GM12878 (cell line): ENCODE data around the gene FAM229A.

Source experiments
- BHLHE40 ChIP-seq, 2 experiments: fragments of 450-650 bp in 1 of 2; IDR thresholded peaks; 2 replicates each; pipeline ENCODE4 v1.6.1; 2011 to 2017; ENCODE audit warnings: low read depth in 2 of 2, borderline replicate concordance in 1 of 2, improper control_type of control experiment in 1 of 2, low read length in 1 of 2, mild to moderate bottlenecking in 1 of 2
- EP300 ChIP-seq, 2 experiments: fragments of 150-350 bp in 1 of 2; IDR thresholded peaks; 2 replicates each; pipeline ENCODE4 v1.6.1; 2011 to 2012; ENCODE audit warnings: low read depth in 2 of 2, low read length in 2 of 2, borderline replicate concordance in 1 of 2, improper control_type of control experiment in 1 of 2, inconsistent platforms in 1 of 2; ENCODE audit not compliant: control insufficient read depth in 1 of 2
- HDAC6 ChIP-seq: fragments of 200-600 bp; sonication (generic); IDR thresholded peaks from one replicate; pipeline ENCODE4 v1.8.0; 2017; ENCODE audit warnings: antibody characterized with exemption; ENCODE audit not compliant: unreplicated experiment
- POLR2A ChIP-seq: IDR thresholded peaks from 2 replicates; pipeline ENCODE4 v1.6.1; 2011; ENCODE audit warnings: low read depth, mild to moderate bottlenecking, low read length
- POLR2AphosphoS5 ChIP-seq: IDR thresholded peaks from 2 replicates; pipeline ENCODE4 v1.6.1; 2011; ENCODE audit warnings: mild to moderate bottlenecking, low read length, inconsistent platforms
- POU2F2 ChIP-seq: IDR thresholded peaks from 3 replicates; pipeline ENCODE4 v1.6.1; 2011; ENCODE audit warnings: low read depth, mild to moderate bottlenecking, low read length, borderline replicate concordance
- RBBP5 ChIP-seq: fragments of 200-600 bp; sonication (generic); conservative IDR thresholded peaks from 2 replicates; pipeline ENCODE4 v1.6.1; 2016
- SP1 ChIP-seq: IDR thresholded peaks from one replicate; pipeline ENCODE4 v1.6.1; 2011; ENCODE audit warnings: low read depth, low read length
- SREBF1 ChIP-seq: IDR thresholded peaks from 2 replicates; pipeline ENCODE4 v1.6.1; 2012; ENCODE audit warnings: mild to moderate bottlenecking, low read length
- TCF12 ChIP-seq: IDR thresholded peaks from 2 replicates; pipeline ENCODE4 v1.6.1; 2011; ENCODE audit warnings: low read depth, mild to moderate bottlenecking, low read length
- TF ChIP-seq, protein P1 (sequence below), 3 experiments: IDR thresholded peaks in 2 of 3; conservative IDR thresholded peaks in 1 of 3; 2 replicates each; pipeline ENCODE4 v1.5.1; 2011; ENCODE audit warnings: low read depth in 3 of 3, low read length in 3 of 3, mild to moderate bottlenecking in 3 of 3, control low read depth in 2 of 3, moderate library complexity in 2 of 3, inconsistent platforms in 1 of 3, mixed read lengths in 1 of 3; ENCODE audit not compliant: control insufficient read depth in 2 of 3, insufficient read depth in 1 of 3; ENCODE audit errors: extremely low read depth in 1 of 3
- TF ChIP-seq, protein P2 (sequence below): IDR thresholded peaks from 2 replicates; pipeline ENCODE4 v1.6.1; 2011; ENCODE audit warnings: borderline replicate concordance, low read depth, mild to moderate bottlenecking, moderate library complexity, mixed read lengths, low read length; ENCODE audit not compliant: insufficient read depth; ENCODE audit errors: extremely low read length
- TF ChIP-seq, protein P3 (sequence below): IDR thresholded peaks from 2 replicates; pipeline ENCODE4 v1.6.1; 2011; ENCODE audit warnings: low read depth, low read length, improper control_type of control experiment, borderline replicate concordance
- TF ChIP-seq, protein P4 (sequence below): IDR thresholded peaks from 2 replicates; pipeline ENCODE4 v1.6.1; 2012; ENCODE audit warnings: mild to moderate bottlenecking, low read depth, low read length

DNA sequence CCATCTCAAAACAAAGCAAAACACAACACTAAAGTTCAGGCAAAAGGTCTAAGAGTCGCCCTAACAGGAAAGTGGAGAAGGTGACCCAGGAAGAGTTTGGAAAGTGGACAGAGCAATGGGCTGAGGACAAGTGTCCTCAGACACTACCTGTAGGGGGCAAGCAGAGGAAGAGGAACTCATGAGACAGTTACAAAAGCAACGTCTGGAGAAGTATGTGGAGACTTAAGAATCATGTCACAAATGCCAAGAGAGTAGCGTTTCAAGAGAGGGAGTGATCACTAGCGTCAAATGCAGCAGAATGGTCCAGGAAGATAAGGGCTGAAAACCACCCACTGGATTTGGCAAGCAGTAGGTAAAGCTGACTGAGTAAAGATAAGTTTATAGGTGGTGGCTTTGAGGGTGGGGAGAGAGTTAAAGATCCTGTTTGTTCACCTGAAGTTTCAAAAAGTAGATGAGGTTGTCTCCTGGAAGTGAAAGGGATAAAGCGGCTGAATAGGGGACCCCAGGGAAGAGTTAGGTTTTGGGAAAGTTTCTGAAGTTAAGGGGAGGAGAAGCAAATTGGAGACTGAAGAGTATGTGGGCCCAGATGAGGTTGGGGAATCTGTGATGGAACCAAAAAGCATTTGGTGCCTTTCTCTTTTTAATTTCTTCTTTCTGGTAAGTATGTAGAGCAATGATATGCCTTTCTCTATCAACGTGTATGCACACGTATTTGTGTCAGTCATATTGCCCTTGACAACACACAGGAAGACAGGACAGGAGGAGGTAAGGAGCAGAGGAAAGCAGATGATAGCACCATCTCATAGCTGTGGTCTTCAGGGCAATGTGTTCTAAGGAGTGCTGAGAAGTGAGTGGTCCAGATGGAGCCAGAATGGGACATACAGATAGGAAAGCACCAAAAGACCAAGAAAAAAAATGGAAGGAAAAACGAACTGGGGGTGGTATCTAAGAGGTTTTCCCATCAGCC lies 28.9 kb upstream of the FAM229A start:
- TF ChIP-seq POU2F2 (no peak), SREBF1 (no peak), HDAC6 (no peak), BHLHE40 (IDR thresholded peaks at IDR 0.05; ENCODE audit: borderline replicate concordance in 1 of 2, low read depth in 2 of 2, low read length in 1 of 2) (no peak), POLR2A (no peak), SP1 (no peak), RBBP5 (no peak), TCF12 (no peak), POLR2AphosphoS5 (no peak), EP300 (IDR thresholded peaks at IDR 0.05; ENCODE audit: borderline replicate concordance in 1 of 2, control insufficient read depth in 1 of 2, low read depth in 2 of 2, low read length in 2 of 2) (no peak)
- TF ChIP-seq, protein P1, sequence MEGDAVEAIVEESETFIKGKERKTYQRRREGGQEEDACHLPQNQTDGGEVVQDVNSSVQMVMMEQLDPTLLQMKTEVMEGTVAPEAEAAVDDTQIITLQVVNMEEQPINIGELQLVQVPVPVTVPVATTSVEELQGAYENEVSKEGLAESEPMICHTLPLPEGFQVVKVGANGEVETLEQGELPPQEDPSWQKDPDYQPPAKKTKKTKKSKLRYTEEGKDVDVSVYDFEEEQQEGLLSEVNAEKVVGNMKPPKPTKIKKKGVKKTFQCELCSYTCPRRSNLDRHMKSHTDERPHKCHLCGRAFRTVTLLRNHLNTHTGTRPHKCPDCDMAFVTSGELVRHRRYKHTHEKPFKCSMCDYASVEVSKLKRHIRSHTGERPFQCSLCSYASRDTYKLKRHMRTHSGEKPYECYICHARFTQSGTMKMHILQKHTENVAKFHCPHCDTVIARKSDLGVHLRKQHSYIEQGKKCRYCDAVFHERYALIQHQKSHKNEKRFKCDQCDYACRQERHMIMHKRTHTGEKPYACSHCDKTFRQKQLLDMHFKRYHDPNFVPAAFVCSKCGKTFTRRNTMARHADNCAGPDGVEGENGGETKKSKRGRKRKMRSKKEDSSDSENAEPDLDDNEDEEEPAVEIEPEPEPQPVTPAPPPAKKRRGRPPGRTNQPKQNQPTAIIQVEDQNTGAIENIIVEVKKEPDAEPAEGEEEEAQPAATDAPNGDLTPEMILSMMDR (IDR thresholded peaks at IDR 0.05 in 2 of 3, conservative IDR thresholded peaks at IDR 0.05 in 1 of 3; ENCODE audit: control insufficient read depth in 2 of 3, extremely low read depth in 1 of 3, insufficient read depth in 1 of 3, low read depth in 3 of 3, low read length in 3 of 3): no peak
- TF ChIP-seq, protein P2, sequence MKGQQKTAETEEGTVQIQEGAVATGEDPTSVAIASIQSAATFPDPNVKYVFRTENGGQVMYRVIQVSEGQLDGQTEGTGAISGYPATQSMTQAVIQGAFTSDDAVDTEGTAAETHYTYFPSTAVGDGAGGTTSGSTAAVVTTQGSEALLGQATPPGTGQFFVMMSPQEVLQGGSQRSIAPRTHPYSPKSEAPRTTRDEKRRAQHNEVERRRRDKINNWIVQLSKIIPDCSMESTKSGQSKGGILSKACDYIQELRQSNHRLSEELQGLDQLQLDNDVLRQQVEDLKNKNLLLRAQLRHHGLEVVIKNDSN: no peak
- TF ChIP-seq, protein P3, sequence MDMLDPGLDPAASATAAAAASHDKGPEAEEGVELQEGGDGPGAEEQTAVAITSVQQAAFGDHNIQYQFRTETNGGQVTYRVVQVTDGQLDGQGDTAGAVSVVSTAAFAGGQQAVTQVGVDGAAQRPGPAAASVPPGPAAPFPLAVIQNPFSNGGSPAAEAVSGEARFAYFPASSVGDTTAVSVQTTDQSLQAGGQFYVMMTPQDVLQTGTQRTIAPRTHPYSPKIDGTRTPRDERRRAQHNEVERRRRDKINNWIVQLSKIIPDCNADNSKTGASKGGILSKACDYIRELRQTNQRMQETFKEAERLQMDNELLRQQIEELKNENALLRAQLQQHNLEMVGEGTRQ: no peak
- TF ChIP-seq, protein P4, sequence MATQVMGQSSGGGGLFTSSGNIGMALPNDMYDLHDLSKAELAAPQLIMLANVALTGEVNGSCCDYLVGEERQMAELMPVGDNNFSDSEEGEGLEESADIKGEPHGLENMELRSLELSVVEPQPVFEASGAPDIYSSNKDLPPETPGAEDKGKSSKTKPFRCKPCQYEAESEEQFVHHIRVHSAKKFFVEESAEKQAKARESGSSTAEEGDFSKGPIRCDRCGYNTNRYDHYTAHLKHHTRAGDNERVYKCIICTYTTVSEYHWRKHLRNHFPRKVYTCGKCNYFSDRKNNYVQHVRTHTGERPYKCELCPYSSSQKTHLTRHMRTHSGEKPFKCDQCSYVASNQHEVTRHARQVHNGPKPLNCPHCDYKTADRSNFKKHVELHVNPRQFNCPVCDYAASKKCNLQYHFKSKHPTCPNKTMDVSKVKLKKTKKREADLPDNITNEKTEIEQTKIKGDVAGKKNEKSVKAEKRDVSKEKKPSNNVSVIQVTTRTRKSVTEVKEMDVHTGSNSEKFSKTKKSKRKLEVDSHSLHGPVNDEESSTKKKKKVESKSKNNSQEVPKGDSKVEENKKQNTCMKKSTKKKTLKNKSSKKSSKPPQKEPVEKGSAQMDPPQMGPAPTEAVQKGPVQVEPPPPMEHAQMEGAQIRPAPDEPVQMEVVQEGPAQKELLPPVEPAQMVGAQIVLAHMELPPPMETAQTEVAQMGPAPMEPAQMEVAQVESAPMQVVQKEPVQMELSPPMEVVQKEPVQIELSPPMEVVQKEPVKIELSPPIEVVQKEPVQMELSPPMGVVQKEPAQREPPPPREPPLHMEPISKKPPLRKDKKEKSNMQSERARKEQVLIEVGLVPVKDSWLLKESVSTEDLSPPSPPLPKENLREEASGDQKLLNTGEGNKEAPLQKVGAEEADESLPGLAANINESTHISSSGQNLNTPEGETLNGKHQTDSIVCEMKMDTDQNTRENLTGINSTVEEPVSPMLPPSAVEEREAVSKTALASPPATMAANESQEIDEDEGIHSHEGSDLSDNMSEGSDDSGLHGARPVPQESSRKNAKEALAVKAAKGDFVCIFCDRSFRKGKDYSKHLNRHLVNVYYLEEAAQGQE: no peak
